Stimulated activated naive B cell treated with anti-CD40 and anti-IgM and Interleukin-4, amounts not matched to agents 10 μg/mL and 1 μg/mL and 100 μg/mL, for 72 hours (primary cell): ENCODE results near the gene SMIM5.

Source experiments
- ATAC-seq, 2 donors: fragments of 150-1000 bp; cut with Tn5 transposase; replicated peaks; 2 replicates each; pipeline ENCODE4 v1.10.0; 2021; ENCODE audit warnings: moderate library complexity in 1 of 2
- DNase-seq: peaks from one replicate; pipeline ENCODE4 v3.0.0; 2021
- H3K27ac Mint-ChIP-seq: one replicate; pipeline ENCODE4 v1.8.0; 2022; ENCODE audit warnings: mild to moderate bottlenecking, mixed read lengths
- H3K27me3 Mint-ChIP-seq, 2 donors: one replicate each; pipeline ENCODE4 v1.8.0; 2022; ENCODE audit warnings: mixed read lengths in 2 of 2
- H3K36me3 Mint-ChIP-seq, 2 donors: one replicate each; pipeline ENCODE4 v1.8.0; 2022; ENCODE audit warnings: mixed read lengths in 2 of 2, mild to moderate bottlenecking in 1 of 2
- H3K4me1 Mint-ChIP-seq, 2 donors: one replicate each; pipeline ENCODE4 v1.8.0; 2022; ENCODE audit warnings: mixed read lengths in 2 of 2, mild to moderate bottlenecking in 1 of 2
- H3K4me3 Mint-ChIP-seq, 2 donors: one replicate each; pipeline ENCODE4 v1.8.0; 2022; ENCODE audit warnings: mild to moderate bottlenecking in 2 of 2, mixed read lengths in 2 of 2, moderate library complexity in 1 of 2
- H3K9me3 Mint-ChIP-seq, 2 donors: one replicate each; pipeline ENCODE4 v1.8.0; 2022; ENCODE audit warnings: mixed read lengths in 2 of 2, mild to moderate bottlenecking in 1 of 2

Gene SMIM5

DNA sequence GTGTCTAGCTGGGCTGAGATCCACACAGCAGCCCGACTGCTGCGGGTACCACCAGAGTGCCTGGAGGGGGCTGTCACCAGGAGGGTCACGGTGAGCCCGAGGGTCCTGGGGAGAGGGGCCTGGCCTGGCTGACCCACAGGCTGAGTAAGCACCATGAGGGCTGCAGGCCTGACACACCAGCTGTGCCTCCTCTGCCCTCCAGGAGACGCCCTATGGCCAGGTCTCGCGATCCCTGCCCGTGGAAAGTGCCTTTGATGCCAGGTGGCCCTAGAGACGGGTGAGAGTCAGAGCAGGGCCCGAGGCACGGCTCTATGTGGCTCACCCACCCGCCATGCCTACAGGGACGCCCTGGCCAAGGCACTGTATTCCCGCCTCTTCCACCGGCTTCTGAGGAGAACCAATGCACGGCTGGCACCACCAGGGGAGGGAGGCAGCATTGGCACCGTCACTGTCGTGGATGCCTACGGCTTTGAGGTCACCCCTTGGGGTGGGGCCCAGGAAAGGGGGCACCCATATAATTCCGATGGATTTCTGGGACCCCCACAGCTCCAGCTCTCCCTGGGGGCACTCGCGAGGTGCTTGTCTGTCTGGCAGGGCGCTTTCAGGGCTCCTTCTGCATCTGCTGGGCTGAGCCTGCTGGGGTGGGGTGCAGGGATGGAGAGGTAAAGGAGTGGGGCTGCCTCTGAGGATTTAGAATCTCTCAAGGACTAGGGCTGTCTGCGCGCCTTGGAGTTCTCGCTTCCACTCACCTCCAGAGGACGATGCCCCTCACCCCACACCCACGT lies 38.5 kb upstream of the SMIM5 start:
- H3K36me3 Mint-ChIP-seq, result peaks cover 0 to 5% of the 10 kb centered on the region in 2 donors
- no peak overlapping the region for H3K27ac Mint-ChIP-seq

DNA sequence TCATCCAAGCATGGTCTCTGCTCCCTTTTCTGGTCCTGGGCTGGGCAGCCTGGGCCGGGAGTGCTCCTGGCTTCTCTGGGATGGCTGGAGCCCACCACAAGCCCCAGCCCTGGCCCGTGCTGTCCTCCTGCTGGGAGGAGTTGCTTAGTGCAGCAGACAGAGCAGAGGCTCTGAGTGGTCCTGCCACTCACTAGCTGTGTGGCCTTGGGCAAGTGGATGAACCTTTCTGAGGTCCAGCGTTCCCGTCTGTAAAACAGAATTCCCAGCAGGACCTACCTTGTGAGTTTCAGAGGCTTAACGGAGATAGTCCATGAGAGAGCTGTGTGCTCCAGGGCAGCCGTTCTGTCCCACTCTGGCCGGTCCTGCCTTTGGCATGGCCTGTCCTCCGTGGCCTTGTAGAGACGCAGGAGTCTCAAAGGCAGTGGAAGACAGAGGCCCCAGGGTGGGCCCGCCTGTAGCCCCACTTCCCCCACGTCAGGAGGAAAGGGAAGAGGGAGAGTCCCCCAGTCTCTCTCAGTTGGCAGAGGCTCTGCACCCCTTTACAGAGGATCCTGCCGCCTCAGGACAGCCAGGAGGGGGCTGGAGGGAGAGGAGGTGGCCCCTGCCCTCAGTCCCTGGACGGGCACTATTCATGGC lies 37.8 kb upstream of the SMIM5 start:
- Mint-ChIP-seq H3K9me3 (no peaks in the 10 kb centered on the region), H3K4me3 (no peak overlapping the region), H3K4me1 (peaks cover 8 to 12% of the 10 kb centered on the region in 2 donors), H3K27ac (no peak overlapping the region), H3K36me3 (peaks cover 0 to 5% of the 10 kb centered on the region in 2 donors), H3K27me3 (no peaks in the 10 kb centered on the region)
- ATAC-seq (no peak), DNase-seq (no peak)

More for the DNA sequence above, 38.5 kb upstream of the SMIM5 start:
- ATAC-seq, result no peak
- no peaks in the 10 kb centered on the region for H3K9me3 Mint-ChIP-seq
- H3K4me3 Mint-ChIP-seq, result no peak overlapping the region
- no peaks in the 10 kb centered on the region for H3K27me3 Mint-ChIP-seq
- peaks cover 8 to 19% of the 10 kb centered on the region in 2 donors for H3K4me1 Mint-ChIP-seq
- no peak for DNase-seq

DNA sequence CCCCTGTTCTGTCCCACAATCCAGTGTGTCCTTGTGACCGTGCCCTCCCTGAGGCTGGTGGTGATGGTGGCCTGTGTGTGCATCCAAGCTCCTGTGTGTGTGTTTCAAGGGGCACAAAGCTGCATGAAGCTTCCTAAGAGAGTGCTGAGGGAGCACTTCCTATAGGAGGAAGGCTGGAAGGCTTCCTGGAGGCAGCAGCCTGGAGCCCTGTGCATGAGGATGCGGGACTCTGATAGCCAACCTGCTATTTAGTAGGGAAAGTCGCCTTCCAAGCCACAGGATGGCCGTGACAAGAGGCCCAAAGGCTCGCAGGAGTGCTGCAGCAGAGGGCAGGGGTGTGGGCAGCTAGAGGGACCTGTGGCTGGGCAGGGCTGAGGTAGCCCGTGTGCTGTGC lies 37.3 kb upstream of the SMIM5 start:
- Mint-ChIP-seq H3K27ac (no peak overlapping the region), H3K4me3 (no peak overlapping the region), H3K4me1 (peaks cover 6% of the 10 kb centered on the region in 2 donors), H3K36me3 (peaks cover 0 to 3% of the 10 kb centered on the region in 2 donors), H3K27me3 (no peaks in the 10 kb centered on the region), H3K9me3 (no peaks in the 10 kb centered on the region)
- DNase-seq (no peak), ATAC-seq (no peak)

DNA sequence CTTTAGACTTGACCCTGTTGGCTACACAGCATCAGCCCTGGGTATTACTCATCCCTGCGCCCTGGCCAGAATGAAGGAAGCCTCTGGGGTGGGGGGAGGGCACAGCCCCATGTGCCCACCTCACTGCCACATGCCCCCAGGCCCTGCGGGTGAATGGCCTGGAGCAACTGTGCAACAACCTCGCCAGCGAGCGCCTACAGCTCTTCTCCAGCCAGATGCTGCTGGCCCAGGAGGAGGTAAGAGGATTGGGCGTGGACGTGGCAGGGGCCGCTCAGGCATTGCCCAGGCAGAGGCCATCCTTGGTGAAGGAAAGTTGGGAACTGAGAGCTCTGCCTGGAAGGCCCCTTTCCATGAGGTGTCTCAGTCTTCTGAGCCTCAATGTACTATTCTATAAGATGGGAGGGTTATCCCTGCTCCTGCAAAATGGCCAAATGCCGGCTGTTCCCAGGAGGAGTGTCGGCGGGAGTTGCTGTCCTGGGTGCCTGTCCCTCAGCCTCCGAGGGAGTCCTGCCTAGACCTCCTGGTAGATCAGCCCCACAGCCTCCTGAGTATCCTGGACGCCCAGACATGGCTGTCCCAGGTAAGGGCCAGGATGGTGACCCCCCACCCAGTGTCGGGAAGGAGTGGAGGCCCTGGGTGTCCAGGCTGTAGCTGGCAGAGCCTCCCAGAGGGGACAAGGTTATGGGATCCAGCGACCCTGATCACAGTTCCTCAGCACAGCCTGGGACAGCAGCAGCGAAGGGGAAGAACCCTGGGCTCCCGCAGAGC lies 36.7 kb upstream of the SMIM5 start:
- no peaks in the 10 kb centered on the region for H3K9me3 Mint-ChIP-seq
- H3K36me3 Mint-ChIP-seq, result peaks cover 0 to 4% of the 10 kb centered on the region in 2 donors
- H3K4me3 Mint-ChIP-seq, result no peak overlapping the region
- DNase-seq (no peak), ATAC-seq (no peak)
- no peaks in the 10 kb centered on the region for H3K27me3 Mint-ChIP-seq
- H3K4me1 Mint-ChIP-seq, result peaks cover under 1 to 4% of the 10 kb centered on the region in 2 donors
- no peak overlapping the region for H3K27ac Mint-ChIP-seq

DNA sequence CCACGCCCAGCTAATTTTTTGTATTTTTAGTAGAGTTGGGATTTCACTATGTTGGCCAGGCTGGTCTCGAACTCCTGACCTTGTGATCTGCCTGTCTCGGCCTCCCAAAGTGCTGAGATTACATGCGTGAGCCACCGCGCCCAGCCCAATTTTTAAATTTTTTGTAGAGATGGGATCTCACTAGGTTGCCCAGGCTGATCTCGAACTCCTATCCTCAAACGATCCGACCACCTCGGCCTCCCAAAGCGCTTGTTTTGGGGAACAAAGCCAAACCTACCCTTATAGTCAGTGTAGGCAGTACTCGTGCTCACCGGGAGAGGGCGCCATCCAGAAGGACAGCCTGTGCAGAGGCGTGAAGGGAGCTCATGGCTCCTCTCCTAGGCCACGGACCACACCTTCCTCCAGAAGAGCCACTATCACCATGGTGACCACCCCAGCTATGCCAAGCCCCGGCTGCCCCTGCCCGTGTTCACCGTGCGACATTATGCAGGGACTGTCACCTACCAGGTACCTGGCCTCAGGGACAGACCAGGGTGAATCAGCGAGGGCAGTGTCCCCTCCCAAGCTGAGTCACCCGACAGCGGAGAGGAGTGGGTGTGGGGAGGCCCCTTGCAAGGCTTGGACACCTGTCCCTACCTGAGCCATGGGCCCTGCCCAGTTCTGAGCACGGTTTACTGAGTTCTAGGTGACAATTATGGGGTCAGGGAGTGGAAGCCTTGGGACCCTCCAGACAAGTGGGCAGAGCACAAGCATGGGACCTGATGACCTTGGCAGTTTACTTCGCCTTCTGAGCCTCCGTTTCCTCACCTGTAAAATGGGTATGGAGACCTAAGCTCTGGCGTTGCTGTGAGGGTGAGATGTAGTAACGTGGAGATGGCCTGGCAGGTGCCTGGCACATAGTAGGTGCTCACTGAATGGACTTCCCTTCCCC lies 31.9 kb upstream of the SMIM5 start:
- peaks cover 0 to 6% of the 10 kb centered on the region in 2 donors for H3K4me1 Mint-ChIP-seq
- no peak overlapping the region for H3K4me3 Mint-ChIP-seq
- H3K27me3 Mint-ChIP-seq, result no peaks in the 10 kb centered on the region
- no peaks in the 10 kb centered on the region for H3K9me3 Mint-ChIP-seq
- peaks cover 0 to 8% of the 10 kb centered on the region in 2 donors for H3K36me3 Mint-ChIP-seq
- DNase-seq (no peak), ATAC-seq (peak; percentile 78 to 83)
- peak overlapping the region; percentile 42 for H3K27ac Mint-ChIP-seq

DNA sequence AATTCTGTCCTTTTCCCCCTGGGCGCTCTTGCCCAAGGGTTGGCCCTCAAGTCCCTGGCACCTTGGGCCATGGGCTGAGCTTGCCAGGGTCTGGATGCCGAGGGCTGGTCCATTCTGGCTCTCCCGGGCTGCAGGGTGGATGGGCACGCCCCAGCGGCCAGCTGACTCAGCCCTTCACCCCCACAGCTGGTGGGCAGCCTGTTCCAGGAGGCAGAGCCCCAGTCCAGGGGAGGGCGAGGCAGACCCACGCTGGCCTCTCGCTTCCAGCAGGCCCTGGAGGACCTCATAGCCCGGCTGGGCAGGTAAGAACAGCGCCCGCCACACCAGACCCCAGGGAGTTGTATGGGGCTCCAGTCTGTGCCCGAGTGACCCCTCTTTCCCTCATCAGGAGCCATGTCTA lies 30.6 kb upstream of the SMIM5 start:
- no peaks in the 10 kb centered on the region for H3K9me3 Mint-ChIP-seq
- peaks cover 0 to 4% of the 10 kb centered on the region in 2 donors for H3K4me1 Mint-ChIP-seq
- H3K36me3 Mint-ChIP-seq, result peaks cover 0 to 8% of the 10 kb centered on the region in 2 donors
- ATAC-seq, result no peak
- no peak overlapping the region for H3K4me3 Mint-ChIP-seq
- H3K27me3 Mint-ChIP-seq, result no peaks in the 10 kb centered on the region
- H3K27ac Mint-ChIP-seq, result no peak overlapping the region
- no peak for DNase-seq

DNA sequence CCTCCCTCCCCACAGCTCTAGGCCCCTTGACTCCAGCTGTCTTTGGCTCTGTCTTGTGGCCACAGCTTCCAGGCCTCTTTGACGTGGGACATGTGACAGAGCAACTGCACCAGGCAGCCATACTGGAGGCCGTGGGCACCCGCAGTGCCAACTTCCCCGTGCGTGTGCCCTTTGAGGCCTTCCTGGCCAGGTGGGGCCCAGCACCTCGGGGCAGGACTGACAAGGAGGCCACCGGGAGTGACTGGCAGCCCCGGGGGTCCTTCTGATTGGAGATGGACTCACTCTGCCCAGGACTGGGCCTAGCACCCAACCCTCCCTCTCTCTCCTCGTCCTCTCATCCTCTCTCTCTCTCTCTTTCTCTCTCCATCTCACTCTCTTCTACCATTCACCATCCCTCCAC lies 30.1 kb upstream of the SMIM5 start:
- no peak for DNase-seq
- H3K36me3 Mint-ChIP-seq, result peaks cover 0 to 8% of the 10 kb centered on the region in 2 donors
- no peak for ATAC-seq
- peaks cover 0 to 4% of the 10 kb centered on the region in 2 donors for H3K4me1 Mint-ChIP-seq
- no peak overlapping the region for H3K4me3 Mint-ChIP-seq
- no peaks in the 10 kb centered on the region for H3K9me3 Mint-ChIP-seq
- H3K27me3 Mint-ChIP-seq, result no peaks in the 10 kb centered on the region
- H3K27ac Mint-ChIP-seq, result peak overlapping the region; percentile 6

DNA sequence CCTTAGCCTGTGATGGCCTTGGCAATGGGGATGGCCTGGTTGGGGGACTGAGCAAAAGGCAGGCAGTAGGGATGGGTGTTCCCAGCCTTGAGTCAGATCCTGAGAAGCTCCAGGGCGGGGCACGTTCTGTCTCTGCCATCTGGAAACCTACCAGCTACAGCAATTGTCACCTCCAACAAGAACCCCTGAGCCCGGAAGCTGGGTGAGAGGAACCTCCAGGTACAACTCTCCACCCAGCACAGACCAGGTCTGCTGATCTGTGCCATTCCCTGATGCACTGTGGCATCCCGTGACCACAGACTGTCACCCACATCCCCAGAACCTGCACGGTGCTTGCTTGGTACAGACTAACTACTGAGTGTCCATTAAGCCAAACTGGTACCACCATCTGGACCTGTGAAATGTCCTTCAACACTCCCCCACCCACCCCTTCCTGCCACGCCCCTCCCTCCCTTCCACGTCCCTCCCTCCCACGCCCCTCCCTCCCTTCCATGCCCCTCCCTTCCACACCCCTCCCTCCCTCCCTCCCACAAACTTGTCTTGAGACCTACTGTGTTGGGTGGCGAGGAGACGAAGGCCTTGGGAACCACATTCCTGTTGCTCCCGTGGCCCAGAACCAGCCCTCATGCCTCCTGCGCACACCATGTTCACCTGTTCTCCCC lies 29.1 kb upstream of the SMIM5 start:
- Mint-ChIP-seq H3K4me3 (no peak overlapping the region), H3K27me3 (no peaks in the 10 kb centered on the region), H3K27ac (peak overlapping the region; percentile 51), H3K4me1 (peaks cover 0 to 4% of the 10 kb centered on the region in 2 donors), H3K36me3 (peaks cover 0 to 8% of the 10 kb centered on the region in 2 donors), H3K9me3 (no peaks in the 10 kb centered on the region)
- ATAC-seq, result no peak
- DNase-seq, result no peak

DNA sequence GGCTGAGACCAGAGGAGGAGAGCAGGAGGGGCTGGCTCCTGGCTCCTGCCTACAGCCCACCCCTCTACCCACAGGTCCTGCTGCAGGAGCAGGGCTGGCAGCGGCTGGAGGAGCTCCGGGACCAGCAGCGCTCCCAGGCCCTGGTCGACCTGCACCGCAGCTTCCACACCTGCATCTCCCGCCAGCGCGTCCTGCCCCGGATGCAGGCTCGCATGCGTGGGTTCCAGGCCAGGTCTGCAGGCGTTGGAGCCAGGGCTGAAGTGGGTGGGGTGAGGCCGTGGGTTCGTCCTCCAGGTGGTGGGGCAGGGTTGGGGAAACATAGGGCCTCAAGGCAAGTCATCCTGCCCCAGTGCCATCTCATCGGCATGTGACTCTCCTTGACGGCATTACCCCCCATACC lies 27.4 kb upstream of the SMIM5 start:
- H3K4me3 Mint-ChIP-seq, result no peak overlapping the region
- peaks cover 0 to 12% of the 10 kb centered on the region in 2 donors for H3K36me3 Mint-ChIP-seq

DNA sequence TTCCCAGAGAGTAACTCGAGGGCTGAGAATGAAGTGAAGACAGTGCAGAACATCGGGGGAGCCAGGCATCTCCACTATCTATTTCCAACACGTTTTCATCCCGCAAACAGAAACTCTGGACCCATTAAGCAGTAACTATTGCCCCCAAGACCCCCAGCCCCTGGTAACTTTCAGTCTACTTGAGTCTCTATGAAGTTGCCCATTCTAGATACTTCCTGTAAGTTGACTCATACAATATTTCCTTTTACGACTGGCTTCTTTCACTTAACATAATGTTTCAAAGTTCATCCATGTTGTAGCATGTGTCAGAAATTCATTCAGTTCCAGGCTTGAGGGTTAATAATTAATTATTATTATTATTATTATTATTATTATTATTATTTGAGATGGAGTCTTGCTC lies 26.1 kb upstream of the SMIM5 start:
- ATAC-seq, result no peak
- H3K36me3 Mint-ChIP-seq, result peaks cover 2 to 12% of the 10 kb centered on the region in 2 donors
- H3K9me3 Mint-ChIP-seq, result no peaks in the 10 kb centered on the region
- peaks cover 6 to 7% of the 10 kb centered on the region in 2 donors for H3K4me1 Mint-ChIP-seq
- no peak overlapping the region for H3K27ac Mint-ChIP-seq
- no peak overlapping the region for H3K4me3 Mint-ChIP-seq
- no peak for DNase-seq
- no peaks in the 10 kb centered on the region for H3K27me3 Mint-ChIP-seq

More for the DNA sequence above, 27.4 kb upstream of the SMIM5 start:
- peaks cover 7 to 9% of the 10 kb centered on the region in 2 donors for H3K4me1 Mint-ChIP-seq
- ATAC-seq (no peak), DNase-seq (no peak)
- H3K27ac Mint-ChIP-seq, result no peak overlapping the region
- H3K9me3 Mint-ChIP-seq, result no peaks in the 10 kb centered on the region
- no peaks in the 10 kb centered on the region for H3K27me3 Mint-ChIP-seq

DNA sequence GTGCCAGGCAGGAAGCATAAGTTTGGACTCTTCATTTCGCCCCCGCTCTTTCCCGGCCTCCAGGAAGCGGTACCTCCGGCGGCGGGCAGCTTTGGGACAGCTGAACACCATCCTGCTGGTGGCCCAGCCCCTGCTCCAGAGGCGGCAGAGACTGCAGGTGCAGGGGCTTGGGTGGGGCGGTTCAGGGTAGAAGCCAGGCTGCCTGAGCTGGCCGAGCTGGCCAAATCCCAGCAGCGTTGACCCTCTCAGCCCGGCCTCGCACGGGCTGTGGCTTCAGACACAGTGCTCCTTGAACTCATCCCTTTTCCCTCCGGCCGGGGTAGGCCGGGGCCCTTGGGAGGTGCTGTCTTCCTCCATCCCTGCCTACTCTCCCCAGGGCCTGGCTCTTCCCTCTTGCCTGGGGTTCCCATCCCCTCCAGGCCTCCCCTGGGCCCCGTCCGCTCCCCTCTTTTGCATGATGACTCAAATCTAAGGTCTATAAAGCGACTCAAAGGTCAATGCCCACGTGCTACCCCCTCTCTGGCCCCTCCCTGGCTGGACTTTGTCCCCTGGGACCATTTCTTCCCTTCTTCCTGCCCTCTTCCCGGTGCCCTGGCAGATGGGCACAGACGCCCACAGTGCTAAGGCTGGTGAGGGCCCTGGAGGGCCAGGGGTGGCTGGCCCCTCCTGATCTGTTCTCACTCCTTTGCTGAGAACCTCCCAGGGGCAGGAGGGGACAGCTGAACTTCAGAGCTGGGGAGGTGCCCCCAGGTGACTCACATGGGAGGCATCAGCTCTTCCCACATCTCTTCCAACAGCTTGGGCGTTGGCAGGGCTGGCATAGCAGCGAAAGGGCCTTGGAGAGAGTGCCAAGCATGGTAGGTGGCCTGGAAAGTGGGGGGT lies 22.9 kb upstream of the SMIM5 start:
- Mint-ChIP-seq H3K4me1 (peaks cover 5 to 7% of the 10 kb centered on the region in 2 donors), H3K36me3 (peaks cover 2 to 11% of the 10 kb centered on the region in 2 donors), H3K27ac (no peak overlapping the region), H3K9me3 (no peaks in the 10 kb centered on the region), H3K27me3 (no peaks in the 10 kb centered on the region), H3K4me3 (no peak overlapping the region)
- no peak for DNase-seq
- peak in 1 of 2 donors; percentile 50 for ATAC-seq

DNA sequence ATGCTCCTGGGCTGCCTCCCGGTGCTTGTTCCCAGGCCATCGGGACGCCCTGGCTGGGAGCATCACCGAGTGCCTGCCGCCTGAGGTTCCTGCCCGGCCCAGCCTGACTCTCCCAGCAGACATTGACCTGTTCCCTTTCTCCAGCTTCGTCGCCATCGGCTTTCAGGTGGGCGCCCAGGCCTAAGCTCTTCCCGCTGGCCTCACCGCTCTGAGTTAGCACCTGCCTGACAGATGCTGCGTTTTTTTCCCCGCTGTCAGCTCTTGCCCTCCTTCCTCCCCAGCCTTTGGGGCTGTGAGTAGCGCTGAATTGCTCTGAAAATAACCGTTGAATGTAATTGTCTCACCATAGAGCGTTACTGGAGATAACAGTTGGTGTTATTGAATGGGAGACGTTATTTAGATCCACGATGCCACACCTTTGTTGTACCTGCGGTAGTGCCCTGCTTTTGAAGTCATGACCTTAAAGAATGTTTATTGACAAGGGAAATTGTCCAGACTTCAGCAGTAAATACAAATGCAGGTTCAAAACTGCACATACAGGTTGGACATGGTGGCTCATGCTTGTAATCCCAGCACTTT lies 21.3 kb upstream of the SMIM5 start:
- H3K4me3 Mint-ChIP-seq, result no peak overlapping the region
- no peaks in the 10 kb centered on the region for H3K27me3 Mint-ChIP-seq
- H3K9me3 Mint-ChIP-seq, result no peaks in the 10 kb centered on the region
- H3K4me1 Mint-ChIP-seq, result peaks cover 5 to 7% of the 10 kb centered on the region in 2 donors
- no peak for ATAC-seq
- peak overlapping the region; percentile 62 for H3K27ac Mint-ChIP-seq
- DNase-seq, result no peak
- H3K36me3 Mint-ChIP-seq, result peaks cover 6 to 13% of the 10 kb centered on the region in 2 donors
